AG09309 (cell line): ENCODE results near the gene PLD4.

Source experiments
- DNase-seq: peaks from one replicate; pipeline ENCODE4 v3.0.0-alpha.2; 2010; ENCODE audit warnings: low read depth
- H3K4me3 ChIP-seq: 2 replicates; pipeline ENCODE4 v1.5.1; 2011; ENCODE audit warnings: mild to moderate bottlenecking, low read depth, low read length, moderate library complexity; ENCODE audit not compliant: control insufficient read depth
- TF ChIP-seq, protein P1 (sequence below): IDR thresholded peaks from 2 replicates; pipeline ENCODE4 v1.5.1; 2011; ENCODE audit warnings: mild to moderate bottlenecking, low read depth, low read length, inconsistent platforms; ENCODE audit not compliant: insufficient read depth, control insufficient read depth; ENCODE audit errors: missing control alignments

The PLD4 gene

GRCh38 chr14:104975481-104976197, 51.0 kb downstream of the PLD4 start:
- no peak for DNase-seq
- no peak overlapping the region for H3K4me3 ChIP-seq
- TF ChIP-seq, protein P1, sequence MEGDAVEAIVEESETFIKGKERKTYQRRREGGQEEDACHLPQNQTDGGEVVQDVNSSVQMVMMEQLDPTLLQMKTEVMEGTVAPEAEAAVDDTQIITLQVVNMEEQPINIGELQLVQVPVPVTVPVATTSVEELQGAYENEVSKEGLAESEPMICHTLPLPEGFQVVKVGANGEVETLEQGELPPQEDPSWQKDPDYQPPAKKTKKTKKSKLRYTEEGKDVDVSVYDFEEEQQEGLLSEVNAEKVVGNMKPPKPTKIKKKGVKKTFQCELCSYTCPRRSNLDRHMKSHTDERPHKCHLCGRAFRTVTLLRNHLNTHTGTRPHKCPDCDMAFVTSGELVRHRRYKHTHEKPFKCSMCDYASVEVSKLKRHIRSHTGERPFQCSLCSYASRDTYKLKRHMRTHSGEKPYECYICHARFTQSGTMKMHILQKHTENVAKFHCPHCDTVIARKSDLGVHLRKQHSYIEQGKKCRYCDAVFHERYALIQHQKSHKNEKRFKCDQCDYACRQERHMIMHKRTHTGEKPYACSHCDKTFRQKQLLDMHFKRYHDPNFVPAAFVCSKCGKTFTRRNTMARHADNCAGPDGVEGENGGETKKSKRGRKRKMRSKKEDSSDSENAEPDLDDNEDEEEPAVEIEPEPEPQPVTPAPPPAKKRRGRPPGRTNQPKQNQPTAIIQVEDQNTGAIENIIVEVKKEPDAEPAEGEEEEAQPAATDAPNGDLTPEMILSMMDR, result no peak

DNA sequence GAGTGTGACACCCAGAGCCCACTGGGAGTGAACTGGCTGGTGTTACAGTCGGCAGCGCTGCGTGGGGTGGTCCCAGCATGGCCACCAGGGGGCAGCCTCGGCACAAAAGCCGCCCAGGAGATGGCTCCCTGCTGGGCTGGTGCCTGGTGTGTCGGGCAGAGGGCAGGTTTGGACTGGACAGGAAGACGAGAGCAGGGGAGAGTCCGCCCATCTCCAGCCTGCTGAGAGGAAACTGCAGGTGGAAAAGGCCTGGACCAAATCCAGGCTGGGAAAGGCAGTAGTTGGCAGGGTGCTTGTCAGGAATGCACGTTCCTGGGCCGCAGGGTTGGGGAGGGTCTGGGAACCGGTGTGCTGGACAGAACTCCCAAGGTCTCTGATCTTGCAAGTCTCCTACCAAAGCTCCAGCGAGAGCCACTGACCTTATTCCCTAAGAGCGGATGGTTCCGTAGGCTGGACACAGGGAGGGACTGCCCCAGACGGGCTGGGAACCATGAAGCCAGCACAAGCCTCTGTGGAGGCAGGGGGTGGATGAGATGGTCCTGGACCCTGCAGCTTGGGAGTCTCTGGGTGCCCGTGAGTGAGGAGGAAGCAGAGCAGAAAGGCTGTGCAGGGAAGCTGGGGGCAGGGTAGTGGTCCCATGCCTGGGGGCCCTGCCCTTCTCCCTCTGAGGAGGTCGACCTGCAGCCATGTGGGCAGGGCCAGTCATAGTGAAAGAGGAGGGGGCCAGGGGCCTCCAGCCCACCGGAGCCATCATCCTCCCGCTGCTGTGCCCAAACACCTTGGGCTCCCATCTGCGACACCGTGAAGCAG, 51.7 kb downstream of the PLD4 start:
- no peak for DNase-seq

DNA sequence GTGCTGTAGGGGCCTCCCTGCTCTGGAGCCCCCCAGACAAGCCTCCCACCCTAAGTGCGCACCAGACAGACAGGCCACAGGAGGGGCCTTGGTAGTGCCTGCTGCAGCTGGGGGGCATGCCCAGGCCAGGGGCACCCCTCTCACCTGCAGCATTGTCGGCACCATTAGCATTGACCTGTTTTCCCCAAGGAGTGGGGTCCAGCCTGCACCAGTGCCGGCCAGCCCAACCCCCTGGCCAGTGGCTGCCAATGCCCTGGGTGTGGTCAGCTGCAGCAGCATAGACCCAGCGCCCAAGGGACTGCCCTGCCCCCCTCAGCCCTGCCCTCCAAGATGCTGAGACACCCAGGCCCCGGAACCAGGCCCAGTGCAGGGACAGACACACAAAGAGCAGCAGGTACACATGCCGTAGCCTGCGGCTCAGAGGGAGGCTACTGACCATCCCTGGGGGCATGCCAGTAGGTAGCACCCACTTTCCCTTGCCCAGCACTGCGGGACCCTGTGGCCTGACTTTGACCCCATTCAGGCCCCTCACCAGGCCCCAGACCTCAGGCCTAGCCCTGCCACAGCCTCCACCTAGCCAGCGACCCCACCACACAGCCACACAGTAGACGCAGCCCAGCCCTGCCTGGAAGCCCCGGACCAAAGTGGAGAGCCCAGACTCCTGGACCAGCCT, 52.5 kb downstream of the PLD4 start:
- no peak for DNase-seq
- H3K4me3 ChIP-seq, result peak overlapping the region; percentile 33
- TF ChIP-seq, protein P1, result no peak

More for the DNA sequence above, 51.7 kb downstream of the PLD4 start:
- TF ChIP-seq, protein P1, result peak; percentile 96
- no peak overlapping the region for H3K4me3 ChIP-seq

- DNase-seq, result no peak
- TF ChIP-seq, protein P1, result no peak
- H3K4me3 ChIP-seq, result peak within 1 kb of the TSS; percentile 33
Measured at GRCh38 chr14:104977681-104978653, 53.3 kb downstream of the PLD4 start, which contains the start of gene AHNAK2. TSS of gene AHNAK2 (minus strand) at chr14:104978374. CDS start at chr14:104978237, 137 bp downstream.

- no peak overlapping the region; the same call in 1 of the 2 replicates for H3K4me3 ChIP-seq
- DNase-seq, result no peak
- TF ChIP-seq, protein P1, result no peak
Measured at GRCh38 chr14:104978746-104979691, 54.3 kb downstream of the PLD4 start.
